ENCODE data around the gene ZNF358. TPM values are rescaled to one million over a fixed set of nuclear protein-coding genes. Genes with fewer than 3 reads are reported as not detected.

The ZNF358 gene
- total and polyA plus RNA-seq, 2 of the 13 experiments (the other 11 are each of a cell fraction or from before 2014, with no cell fraction given), result 9.1 to 37.0 TPM

GRCh38 chr19:7529246-7529600 is 13.3 kb downstream of the ZNF358 start (continued):
- TF ChIP-seq HNRNPLL (IDR thresholded peaks at IDR 0.05; ENCODE audit: low read depth, low read length, poor library complexity, severe bottlenecking) (no peak), ZBTB1 (CRISPR knock-in tag; IDR thresholded peaks at IDR 0.05; ENCODE audit: borderline replicate concordance) (no peak), PHF20 (CRISPR knock-in tag; IDR thresholded peaks at IDR 0.05) (no peak), DNMT1 (CRISPR knock-in tag; IDR thresholded peaks at IDR 0.05) (no peak), SRSF1 (optimal IDR thresholded peaks at IDR 0.05; ENCODE audit: low read depth, low read length) (no peak)
- TF ChIP-seq, protein P1, sequence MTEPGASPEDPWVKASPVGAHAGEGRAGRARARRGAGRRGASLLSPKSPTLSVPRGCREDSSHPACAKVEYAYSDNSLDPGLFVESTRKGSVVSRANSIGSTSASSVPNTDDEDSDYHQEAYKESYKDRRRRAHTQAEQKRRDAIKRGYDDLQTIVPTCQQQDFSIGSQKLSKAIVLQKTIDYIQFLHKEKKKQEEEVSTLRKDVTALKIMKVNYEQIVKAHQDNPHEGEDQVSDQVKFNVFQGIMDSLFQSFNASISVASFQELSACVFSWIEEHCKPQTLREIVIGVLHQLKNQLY (CRISPR knock-in tag; IDR thresholded peaks at IDR 0.05), result no peak

- Histone ChIP-seq H4K20me1 (ENCODE audit: insufficient read depth, low read length) (no peaks in the 10 kb centered on the region), H3K27me3 (ENCODE audit: control insufficient read depth in 1 of 2, insufficient read depth in 2 of 2, low read length in 2 of 2) (no peaks in the 10 kb centered on the region; a peak in 1 of 5 replicates), H2AFZ (ENCODE audit: low read length) (no peak overlapping the region), H3K4me3 (replicated peaks in 1 of 3; ENCODE audit: insufficient read depth in 1 of 3, low read depth in 2 of 3, low read length in 3 of 3) (no peak overlapping the region), H3K36me3 (replicated peaks in 1 of 2; ENCODE audit: control insufficient read depth in 1 of 2, insufficient read depth in 2 of 2, low read length in 2 of 2) (peaks cover 0 to 2% of the 10 kb centered on the region in 2 experiments; a peak in 2 of 5 replicates), H3K9me3 (ENCODE audit: low read length) (no peaks in the 10 kb centered on the region), H3K4me2 (ENCODE audit: low read depth, low read length) (no peak overlapping the region), H3K4me1 (ENCODE audit: insufficient read depth, low read length) (peaks cover 10% of the 10 kb centered on the region), H3K79me2 (ENCODE audit: insufficient read depth, low read length) (no peaks in the 10 kb centered on the region), H3K27ac (ENCODE audit: extremely low read length, insufficient read depth, low read length) (no peak overlapping the region), H3K9ac (ENCODE audit: insufficient read depth, low read depth, low read length) (no peak overlapping the region)
- CTCF ChIA-PET (ENCODE audit: low intra/inter-chr PET ratio, low total read pairs), result no interaction called here
- POLR2A ChIA-PET, result no interaction called here
- FAIRE-seq (no peak), ATAC-seq (no peak), DNase-seq (ENCODE audit: low spot score) (no peak)
- BruUV-seq (replicated peaks), result no TSS peak
- 92% methylated on average over 26 of the region's 33 CpGs for WGBS (ENCODE audit: low lambda C conversion rate)
- intact Hi-C loops (cut with micrococcal nuclease; ENCODE audit: unreplicated experiment), result no loop called here
- in situ Hi-C loops (cut with HindIII; ENCODE audit: extremely low pct_ligation_motif_present, low pct_unique_long_range_greater_than_20kb), result no loop called here
- TF ChIP-seq, protein P2, sequence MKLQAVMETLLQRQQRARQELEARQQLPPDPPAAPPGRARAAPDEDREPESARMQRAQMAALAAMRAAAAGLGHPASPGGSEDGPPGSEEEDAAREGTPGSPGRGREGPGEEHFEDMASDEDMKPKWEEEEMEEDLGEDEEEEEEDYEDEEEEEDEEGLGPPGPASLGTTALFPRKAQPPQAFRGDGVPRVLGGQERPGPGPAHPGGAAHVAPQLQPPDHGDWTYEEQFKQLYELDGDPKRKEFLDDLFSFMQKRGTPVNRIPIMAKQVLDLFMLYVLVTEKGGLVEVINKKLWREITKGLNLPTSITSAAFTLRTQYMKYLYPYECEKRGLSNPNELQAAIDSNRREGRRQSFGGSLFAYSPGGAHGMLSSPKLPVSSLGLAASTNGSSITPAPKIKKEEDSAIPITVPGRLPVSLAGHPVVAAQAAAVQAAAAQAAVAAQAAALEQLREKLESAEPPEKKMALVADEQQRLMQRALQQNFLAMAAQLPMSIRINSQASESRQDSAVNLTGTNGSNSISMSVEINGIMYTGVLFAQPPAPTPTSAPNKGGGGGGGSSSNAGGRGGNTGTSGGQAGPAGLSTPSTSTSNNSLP (IDR thresholded peaks at IDR 0.05; ENCODE audit: low read depth, low read length), result no peak
- TF ChIP-seq, protein P3, sequence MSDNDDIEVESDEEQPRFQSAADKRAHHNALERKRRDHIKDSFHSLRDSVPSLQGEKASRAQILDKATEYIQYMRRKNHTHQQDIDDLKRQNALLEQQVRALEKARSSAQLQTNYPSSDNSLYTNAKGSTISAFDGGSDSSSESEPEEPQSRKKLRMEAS (IDR thresholded peaks at IDR 0.05), result no peak
- TF ChIP-seq RAD51 (IDR thresholded peaks at IDR 0.05; ENCODE audit: borderline replicate concordance) (no peak), SIX1 (CRISPR knock-in tag; IDR thresholded peaks at IDR 0.05; ENCODE audit: borderline replicate concordance) (no peak), MEIS2 (CRISPR knock-in tag; IDR thresholded peaks at IDR 0.05) (no peak)
- TF ChIP-seq, protein P4, sequence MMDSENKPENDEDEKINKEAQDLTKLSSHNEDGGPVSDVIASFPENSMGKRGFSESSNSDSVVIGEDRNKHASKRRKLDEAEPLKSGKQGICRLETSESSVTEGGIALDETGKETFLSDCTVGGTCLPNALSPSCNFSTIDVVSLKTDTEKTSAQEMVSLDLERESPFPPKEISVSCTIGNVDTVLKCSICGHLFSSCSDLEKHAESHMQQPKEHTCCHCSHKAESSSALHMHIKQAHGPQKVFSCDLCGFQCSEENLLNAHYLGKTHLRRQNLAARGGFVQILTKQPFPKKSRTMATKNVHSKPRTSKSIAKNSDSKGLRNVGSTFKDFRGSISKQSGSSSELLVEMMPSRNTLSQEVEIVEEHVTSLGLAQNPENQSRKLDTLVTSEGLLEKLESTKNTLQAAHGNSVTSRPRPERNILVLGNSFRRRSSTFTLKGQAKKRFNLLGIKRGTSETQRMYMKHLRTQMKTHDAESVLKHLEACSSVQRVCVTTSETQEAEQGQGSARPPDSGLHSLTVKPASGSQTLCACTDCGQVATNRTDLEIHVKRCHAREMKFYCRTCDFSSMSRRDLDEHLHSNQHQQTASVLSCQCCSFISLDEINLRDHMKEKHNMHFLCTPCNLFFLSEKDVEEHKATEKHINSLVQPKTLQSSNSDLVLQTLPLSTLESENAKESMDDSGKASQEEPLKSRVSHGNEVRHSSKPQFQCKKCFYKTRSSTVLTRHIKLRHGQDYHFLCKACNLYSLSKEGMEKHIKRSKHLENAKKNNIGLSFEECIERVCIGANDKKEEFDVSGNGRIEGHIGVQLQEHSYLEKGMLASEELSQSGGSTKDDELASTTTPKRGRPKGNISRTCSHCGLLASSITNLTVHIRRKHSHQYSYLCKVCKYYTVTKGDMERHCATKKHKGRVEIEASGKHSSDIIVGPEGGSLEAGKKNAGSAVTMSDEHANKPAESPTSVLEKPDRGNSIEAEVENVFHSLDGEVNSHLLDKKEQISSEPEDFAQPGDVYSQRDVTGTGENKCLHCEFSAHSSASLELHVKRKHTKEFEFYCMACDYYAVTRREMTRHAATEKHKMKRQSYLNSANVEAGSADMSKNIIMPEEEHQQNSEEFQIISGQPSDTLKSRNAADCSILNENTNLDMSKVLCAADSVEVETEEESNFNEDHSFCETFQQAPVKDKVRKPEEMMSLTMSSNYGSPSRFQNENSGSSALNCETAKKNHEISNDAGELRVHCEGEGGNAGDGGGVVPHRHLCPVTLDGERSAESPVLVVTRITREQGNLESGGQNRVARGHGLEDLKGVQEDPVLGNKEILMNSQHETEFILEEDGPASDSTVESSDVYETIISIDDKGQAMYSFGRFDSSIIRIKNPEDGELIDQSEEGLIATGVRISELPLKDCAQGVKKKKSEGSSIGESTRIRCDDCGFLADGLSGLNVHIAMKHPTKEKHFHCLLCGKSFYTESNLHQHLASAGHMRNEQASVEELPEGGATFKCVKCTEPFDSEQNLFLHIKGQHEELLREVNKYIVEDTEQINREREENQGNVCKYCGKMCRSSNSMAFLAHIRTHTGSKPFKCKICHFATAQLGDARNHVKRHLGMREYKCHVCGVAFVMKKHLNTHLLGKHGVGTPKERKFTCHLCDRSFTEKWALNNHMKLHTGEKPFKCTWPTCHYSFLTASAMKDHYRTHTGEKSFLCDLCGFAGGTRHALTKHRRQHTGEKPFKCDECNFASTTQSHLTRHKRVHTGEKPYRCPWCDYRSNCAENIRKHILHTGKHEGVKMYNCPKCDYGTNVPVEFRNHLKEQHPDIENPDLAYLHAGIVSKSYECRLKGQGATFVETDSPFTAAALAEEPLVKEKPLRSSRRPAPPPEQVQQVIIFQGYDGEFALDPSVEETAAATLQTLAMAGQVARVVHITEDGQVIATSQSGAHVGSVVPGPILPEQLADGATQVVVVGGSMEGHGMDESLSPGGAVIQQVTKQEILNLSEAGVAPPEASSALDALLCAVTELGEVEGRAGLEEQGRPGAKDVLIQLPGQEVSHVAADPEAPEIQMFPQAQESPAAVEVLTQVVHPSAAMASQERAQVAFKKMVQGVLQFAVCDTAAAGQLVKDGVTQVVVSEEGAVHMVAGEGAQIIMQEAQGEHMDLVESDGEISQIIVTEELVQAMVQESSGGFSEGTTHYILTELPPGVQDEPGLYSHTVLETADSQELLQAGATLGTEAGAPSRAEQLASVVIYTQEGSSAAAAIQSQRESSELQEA (CRISPR knock-in tag; IDR thresholded peaks at IDR 0.05; ENCODE audit: not compliant biosample characterization), result no peak
These were observed 13.9 kb downstream of the ZNF358 start for GRCh38 chr19:7529610-7530490.

Measured in HepG2 (cell line).